ENCODE results near the gene DPP7. TPM values are rescaled to one million over a fixed set of nuclear protein-coding genes. Genes with fewer than 3 reads are reported as not detected.

DPP7 gene
- total RNA-seq, 2 experiments from 2014 or later: 162 to 167 TPM

DNA sequence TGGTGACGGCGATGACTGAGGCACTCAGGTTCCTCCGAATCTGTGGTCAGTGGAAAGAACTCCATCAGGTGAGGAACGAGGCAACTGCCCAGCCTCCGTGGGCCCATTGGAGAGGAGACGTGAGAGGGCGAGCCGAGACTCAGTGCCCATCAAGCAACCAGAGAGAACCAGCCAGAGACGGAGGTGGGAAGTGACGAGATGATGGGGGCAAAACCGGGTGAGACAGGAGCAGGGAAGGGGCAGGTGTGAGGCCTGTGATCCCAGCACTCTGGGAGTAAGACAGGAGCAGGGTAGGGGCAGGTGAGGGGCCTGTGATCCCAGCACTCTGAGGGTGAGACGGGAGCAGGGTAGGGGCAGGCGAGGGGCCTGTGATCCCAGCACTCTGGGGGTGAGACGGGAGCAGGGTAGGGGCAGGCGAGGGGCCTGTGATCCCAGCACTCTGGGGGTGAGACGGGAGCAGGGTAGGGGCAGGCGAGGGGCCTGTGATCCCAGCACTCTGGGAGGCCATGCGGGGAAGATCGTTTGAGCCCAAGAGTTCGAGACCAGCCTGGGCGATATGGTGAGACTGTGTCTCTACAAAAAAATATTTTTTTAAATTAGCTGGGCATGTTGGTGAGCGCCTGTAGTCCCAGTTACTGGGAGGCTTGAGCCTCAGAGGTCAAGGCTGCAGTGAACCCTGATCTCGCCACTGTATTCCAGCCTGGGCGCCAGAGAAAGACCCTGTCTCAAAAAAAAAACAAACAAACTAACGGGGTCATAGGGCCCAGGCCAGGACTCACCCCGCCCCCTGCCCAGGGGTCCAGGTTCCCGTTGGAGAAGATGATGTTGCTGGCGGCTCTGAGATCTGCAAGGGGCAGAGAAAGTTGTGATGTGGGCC, 3.4 kb downstream of the DPP7 start:
- CTCF ChIA-PET: no interaction called here
- no peaks in the 10 kb centered on the region for H3K27me3 Mint-ChIP-seq (ENCODE audit: low read depth)
- H3K27ac Mint-ChIP-seq: peak overlapping the region; percentile 18
- DNase-seq: no peak
- peaks cover 6% of the 10 kb centered on the region for H3K36me3 Mint-ChIP-seq (ENCODE audit: low read depth)
- H3K4me3 Mint-ChIP-seq: no peak overlapping the region
- peaks cover 7% of the 10 kb centered on the region for H3K4me1 Mint-ChIP-seq (ENCODE audit: low read depth)
- H3K9me3 Mint-ChIP-seq: no peaks in the 10 kb centered on the region
- intact Hi-C loops (cut with micrococcal nuclease): no loop called here

DNA sequence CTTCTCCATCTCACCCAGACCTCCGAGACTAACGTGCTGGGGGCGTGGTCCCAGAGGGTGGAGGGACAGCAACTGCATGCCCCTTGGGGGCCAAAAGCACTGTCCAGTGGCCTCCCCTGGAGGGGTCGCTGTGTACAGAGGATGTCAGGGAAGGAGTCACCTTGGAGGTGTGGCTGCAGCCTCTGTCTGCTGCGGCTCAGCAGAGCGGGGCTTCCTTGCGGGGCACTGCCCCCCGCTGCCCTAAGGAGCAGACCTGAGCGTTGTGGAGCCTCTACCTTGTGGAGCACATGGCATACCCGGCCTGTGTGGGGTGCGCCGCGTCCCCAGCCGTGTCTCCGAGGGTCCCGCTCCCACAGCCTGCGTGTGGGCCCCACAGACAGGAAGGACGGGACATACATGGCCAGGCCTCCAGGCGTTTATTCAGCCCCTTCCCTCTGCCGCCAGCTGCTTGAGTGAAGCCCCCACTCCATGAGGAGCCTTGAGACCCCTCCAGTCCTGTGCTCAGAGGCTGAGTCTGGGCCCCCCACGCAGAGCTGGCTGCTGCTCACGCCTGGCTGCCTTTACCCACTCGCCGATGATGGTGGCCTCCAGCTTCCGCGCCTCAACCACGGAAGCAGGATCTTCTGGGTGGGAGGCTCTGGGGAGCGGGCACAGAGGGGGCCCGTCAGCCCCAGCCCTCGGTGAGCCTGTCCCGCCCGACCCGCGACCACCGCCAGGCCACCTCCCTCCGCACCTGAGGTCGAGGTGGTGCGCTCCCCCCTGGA, 4.2 kb downstream of the DPP7 start:
- Mint-ChIP-seq H3K9me3 (no peaks in the 10 kb centered on the region), H3K36me3 (ENCODE audit: low read depth) (peaks cover 6% of the 10 kb centered on the region), H3K4me1 (ENCODE audit: low read depth) (peaks cover 7% of the 10 kb centered on the region), H3K4me3 (no peak overlapping the region), H3K27me3 (ENCODE audit: low read depth) (no peaks in the 10 kb centered on the region), H3K27ac (no peak overlapping the region)
- CTCF ChIA-PET: interaction anchor here (0.5 kb wide), 1 partner anchor 63 kb away, joined by 5 read pairs; no protein-coding TSS in a partner anchor
- DNase-seq: no peak
- intact Hi-C loops (cut with micrococcal nuclease): no loop called here

DNA sequence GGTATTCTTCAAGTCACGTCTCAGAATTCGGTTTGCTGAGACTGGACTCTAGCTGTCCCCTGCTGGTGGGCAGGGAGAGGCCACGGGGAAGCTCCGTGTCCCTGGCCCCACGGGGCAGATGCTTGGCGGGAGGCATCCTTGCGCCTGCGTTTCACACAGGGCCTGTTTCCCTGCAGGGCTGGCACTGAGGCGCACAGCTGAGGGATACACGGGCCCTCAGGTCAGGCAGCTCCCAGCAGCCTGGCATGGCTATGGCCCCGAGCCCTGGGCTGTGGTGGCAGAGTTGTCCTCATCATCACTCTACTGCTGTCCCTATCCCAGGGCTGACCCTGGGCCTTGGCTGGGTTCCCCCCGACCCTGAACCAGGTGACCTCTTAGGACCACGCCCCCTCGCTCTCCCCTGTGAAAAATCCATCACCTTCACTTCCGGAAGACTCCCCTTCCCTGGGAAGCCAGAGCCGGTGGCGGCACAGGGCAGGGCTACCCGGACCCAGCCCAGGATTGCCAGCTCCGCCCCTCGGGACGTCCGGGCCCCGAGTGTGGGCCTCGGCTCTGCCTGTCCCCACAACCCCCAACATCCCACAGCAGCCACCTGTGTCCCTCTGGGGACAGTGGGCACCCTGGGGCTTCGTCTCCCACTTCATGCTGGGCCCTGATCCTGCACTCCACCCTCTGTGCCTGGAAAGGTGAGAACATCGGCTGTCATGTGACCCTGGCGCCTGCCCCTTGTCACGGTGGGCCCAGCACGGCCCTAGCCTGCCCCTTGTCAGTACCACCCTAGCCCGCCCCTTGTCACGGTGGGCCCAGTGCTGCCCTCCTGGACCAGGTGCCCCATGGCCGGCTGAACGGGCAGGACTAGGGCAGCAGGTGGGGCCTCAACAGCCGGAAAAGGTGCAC, 5.0 kb downstream of the DPP7 start:
- peaks cover 7% of the 10 kb centered on the region for H3K4me1 Mint-ChIP-seq (ENCODE audit: low read depth)
- no peak for DNase-seq
- intact Hi-C loops (cut with micrococcal nuclease): no loop called here
- no peak overlapping the region for H3K27ac Mint-ChIP-seq
- CTCF ChIA-PET: interaction anchor here (0.9 kb wide), 1 partner anchor 63 kb away, joined by 3 read pairs; no protein-coding TSS in a partner anchor
- peaks cover 6% of the 10 kb centered on the region for H3K36me3 Mint-ChIP-seq (ENCODE audit: low read depth)
- H3K27me3 Mint-ChIP-seq (ENCODE audit: low read depth): no peaks in the 10 kb centered on the region
- H3K4me3 Mint-ChIP-seq: no peak overlapping the region
- H3K9me3 Mint-ChIP-seq: no peaks in the 10 kb centered on the region

DNA sequence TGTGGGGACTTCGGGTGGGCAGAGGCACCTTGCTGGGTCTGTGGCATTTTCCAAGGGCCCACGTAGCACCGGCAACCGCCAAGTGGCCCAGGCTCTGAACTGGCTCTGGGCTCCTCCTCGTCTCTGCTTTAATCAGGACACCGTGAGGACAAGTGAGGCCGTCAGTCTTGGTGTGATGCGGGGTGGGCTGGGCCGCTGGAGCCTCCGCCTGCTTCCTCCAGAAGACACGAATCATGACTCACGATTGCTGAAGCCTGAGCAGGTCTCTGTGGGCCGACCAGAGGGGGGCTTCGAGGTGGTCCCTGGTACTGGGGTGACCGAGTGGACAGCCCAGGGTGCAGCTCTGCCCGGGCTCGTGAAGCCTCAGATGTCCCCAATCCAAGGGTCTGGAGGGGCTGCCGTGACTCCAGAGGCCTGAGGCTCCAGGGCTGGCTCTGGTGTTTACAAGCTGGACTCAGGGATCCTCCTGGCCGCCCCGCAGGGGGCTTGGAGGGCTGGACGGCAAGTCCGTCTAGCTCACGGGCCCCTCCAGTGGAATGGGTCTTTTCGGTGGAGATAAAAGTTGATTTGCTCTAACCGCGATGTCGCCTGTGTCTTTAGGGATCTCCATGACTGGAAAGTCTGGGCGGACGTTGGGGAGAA, 5.8 kb downstream of the DPP7 start:
- no peak overlapping the region for H3K4me3 Mint-ChIP-seq
- no peaks in the 10 kb centered on the region for H3K27me3 Mint-ChIP-seq (ENCODE audit: low read depth)
- peaks cover 7% of the 10 kb centered on the region for H3K4me1 Mint-ChIP-seq (ENCODE audit: low read depth)
- CTCF ChIA-PET: interaction anchor here (0.6 to 0.9 kb wide), 2 partner anchors 18 to 62 kb away, joined by 3 read pairs; no protein-coding TSS in a partner anchor
- intact Hi-C loops (cut with micrococcal nuclease): no loop called here
- no peaks in the 10 kb centered on the region for H3K9me3 Mint-ChIP-seq
- no peak for DNase-seq
- peaks cover 6% of the 10 kb centered on the region for H3K36me3 Mint-ChIP-seq (ENCODE audit: low read depth)
- no peak overlapping the region for H3K27ac Mint-ChIP-seq

DNA sequence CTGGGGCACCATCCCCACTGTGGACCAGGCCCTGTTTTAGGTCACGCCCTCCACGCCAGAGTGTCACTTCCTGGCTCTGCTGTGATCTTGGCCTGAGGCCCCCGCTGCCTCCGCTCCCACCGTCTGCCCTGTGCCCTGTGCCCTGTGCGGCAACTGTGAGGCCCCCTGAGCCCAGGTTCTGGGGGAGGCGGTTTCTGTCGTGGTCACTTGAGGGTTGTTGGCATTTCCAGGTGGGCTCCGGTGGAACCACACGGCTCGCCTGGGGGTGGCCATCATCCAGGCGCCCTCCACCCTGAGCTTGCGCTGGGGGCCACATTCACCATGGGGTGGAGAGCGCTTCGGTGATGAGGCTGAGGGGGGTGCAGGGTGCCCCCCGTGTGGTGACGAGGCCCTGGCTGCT, 6.6 kb downstream of the DPP7 start:
- H3K36me3 Mint-ChIP-seq (ENCODE audit: low read depth): peaks cover 4% of the 10 kb centered on the region
- intact Hi-C loops (cut with micrococcal nuclease): no loop called here
- H3K27me3 Mint-ChIP-seq (ENCODE audit: low read depth): no peaks in the 10 kb centered on the region
- H3K4me1 Mint-ChIP-seq (ENCODE audit: low read depth): peaks cover 2% of the 10 kb centered on the region
- H3K4me3 Mint-ChIP-seq: no peak overlapping the region
- CTCF ChIA-PET: no interaction called here
- H3K9me3 Mint-ChIP-seq: no peaks in the 10 kb centered on the region
- no peak for DNase-seq
- no peak overlapping the region for H3K27ac Mint-ChIP-seq

DNA sequence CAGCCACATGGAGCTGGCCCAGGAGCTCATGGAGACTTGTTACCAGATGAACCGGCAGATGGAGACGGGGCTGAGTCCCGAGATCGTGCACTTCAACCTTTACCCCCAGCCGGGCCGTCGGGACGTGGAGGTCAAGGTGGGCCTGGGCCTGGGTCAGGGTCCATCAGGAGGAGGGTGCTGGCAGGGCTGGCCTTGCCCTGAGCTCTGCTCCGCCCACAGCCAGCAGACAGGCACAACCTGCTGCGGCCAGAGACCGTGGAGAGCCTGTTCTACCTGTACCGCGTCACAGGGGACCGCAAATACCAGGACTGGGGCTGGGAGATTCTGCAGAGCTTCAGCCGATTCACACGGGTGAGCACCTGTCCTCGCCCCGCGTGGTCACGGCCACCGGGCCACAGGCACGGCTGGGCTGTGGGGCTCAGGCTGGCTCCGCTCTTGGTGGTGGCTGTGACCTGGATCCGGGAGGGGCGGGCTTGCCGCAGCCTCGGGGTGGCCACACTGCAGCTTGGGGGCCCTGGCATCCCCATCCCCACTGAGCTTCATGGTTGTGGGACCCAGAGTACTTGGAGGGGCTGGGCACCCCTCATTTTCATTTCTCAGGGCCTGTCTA, 7.1 kb downstream of the DPP7 start:
- DNase-seq: no peak
- Mint-ChIP-seq H3K36me3 (ENCODE audit: low read depth) (peaks cover 3% of the 10 kb centered on the region), H3K4me3 (no peak overlapping the region), H3K4me1 (ENCODE audit: low read depth) (no peaks in the 10 kb centered on the region), H3K9me3 (no peaks in the 10 kb centered on the region), H3K27me3 (ENCODE audit: low read depth) (no peaks in the 10 kb centered on the region), H3K27ac (no peak overlapping the region)
- intact Hi-C loops (cut with micrococcal nuclease): no loop called here
- CTCF ChIA-PET: no interaction called here

DNA sequence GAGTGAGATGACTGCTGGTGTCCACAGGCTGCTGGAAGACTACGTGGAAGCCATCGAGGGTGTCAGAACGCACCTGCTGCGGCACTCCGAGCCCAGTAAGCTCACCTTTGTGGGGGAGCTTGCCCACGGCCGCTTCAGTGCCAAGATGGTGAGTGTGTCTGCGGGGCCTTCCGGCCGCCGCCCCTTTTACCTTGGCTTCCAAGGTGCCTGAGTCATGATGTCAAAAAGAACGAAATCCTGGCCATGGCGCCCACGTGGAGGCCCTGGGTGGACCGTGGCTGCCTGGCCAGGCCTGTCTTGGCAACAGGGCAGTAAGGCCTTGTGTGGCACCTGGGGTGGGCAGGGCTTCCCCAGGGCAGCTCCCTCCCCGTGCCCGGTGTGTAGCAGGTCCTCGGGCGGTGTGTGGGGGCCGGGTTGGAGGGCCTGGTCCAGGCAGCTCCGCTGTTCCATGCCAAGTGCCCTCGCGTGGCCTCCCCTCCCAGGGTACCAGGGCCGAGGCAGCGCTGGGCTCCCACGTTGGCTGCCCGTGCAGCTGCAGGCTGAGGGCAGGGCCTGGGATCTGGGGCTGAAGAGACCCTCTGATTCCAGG, 7.8 kb downstream of the DPP7 start:
- no peak overlapping the region for H3K27ac Mint-ChIP-seq
- H3K27me3 Mint-ChIP-seq (ENCODE audit: low read depth): no peaks in the 10 kb centered on the region
- no peak overlapping the region for H3K4me3 Mint-ChIP-seq
- CTCF ChIA-PET: no interaction called here
- H3K4me1 Mint-ChIP-seq (ENCODE audit: low read depth): no peaks in the 10 kb centered on the region
- no peak for DNase-seq
- no peaks in the 10 kb centered on the region for H3K9me3 Mint-ChIP-seq
- peaks cover 3% of the 10 kb centered on the region for H3K36me3 Mint-ChIP-seq (ENCODE audit: low read depth)
- intact Hi-C loops (cut with micrococcal nuclease): no loop called here

DNA sequence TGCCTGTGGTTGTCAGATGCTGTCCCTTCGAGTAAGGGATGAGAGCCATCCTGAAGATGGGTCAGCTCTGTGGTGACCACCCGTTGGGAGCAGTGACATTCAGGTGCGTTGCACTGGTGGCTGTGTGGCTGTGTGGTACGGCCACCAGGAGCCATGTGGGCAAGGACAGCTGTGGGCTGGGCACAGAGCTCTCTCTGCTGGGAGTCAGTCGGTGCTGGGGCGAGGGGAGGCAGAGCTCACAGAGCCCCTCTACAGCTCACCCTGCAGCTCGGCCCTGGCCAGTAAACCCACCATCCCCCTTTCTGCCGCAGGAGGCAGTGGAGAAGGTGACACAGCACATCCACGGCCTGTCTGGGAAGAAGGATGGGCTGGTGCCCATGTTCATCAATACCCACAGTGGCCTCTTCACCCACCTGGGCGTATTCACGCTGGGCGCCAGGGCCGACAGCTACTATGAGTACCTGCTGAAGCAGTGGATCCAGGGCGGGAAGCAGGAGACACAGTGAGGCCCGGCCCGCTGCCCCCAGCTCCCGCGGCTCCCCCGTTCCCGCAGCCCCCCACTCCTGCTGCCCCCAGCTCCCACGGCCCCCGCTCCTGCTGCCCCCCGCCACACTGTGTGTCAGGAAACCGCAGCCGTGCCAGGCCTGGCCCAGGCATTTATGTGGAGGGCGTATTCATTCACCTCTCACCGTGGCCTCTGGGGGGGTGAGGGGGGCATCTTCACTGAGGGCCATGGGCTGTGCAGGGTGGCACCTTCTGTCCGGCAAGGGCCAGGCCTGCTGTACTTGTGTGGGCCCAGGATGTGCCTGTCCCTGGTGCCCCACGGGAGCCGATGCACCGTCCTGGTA, 8.5 kb downstream of the DPP7 start:
- CTCF ChIA-PET: no interaction called here
- no peak for DNase-seq

DNA sequence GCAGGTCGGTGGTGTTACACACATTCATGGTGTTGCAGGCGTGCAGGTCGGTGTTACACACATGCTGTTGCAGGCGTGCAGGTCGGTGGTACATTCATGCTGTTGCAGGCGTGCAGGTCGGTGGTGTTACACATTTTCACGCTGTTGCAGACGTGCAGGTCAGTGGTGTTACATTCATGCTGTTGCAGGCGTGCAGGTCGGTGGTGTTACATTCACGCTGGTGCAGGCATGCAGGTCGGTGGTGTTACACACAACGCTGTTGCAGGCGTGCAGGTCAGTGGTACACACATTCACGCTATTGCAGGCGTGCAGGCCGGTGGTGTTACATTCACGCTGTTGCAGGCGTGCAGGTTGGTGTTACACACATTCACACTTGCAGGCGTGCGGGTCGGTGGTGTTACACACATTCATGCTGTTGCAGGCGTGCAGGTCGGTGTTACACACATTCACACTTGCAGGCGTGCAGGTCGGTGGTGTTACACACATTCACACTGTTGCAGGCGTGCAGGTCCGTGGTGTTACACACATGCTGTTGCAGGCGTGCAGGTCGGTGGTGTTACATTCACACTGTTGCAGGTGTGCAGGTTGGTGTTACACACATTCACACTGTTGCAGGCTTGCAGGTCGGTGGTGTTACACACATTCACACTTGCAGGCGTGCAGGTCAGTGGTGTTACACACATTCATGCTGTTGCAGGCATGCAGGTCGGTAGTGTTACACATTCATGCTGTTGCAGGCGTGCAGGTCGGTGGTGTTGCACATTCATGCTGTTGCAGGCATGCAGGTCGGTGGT, 11.1 kb downstream of the DPP7 start:
- Mint-ChIP-seq H3K4me3 (no peak overlapping the region), H3K27ac (no peak overlapping the region), H3K27me3 (ENCODE audit: low read depth) (no peaks in the 10 kb centered on the region), H3K4me1 (ENCODE audit: low read depth) (no peaks in the 10 kb centered on the region), H3K36me3 (ENCODE audit: low read depth) (peaks cover 6% of the 10 kb centered on the region), H3K9me3 (no peaks in the 10 kb centered on the region)
- intact Hi-C loops (cut with micrococcal nuclease): no loop called here
- no peak for DNase-seq
- CTCF ChIA-PET: interaction anchor here (0.6 to 1.6 kb wide), 2 partner anchors 8 to 790 kb away, joined by 3 to 8 read pairs; no protein-coding TSS in a partner anchor

More for the DNA sequence above, 8.5 kb downstream of the DPP7 start:
- Mint-ChIP-seq H3K27me3 (ENCODE audit: low read depth) (no peaks in the 10 kb centered on the region), H3K9me3 (no peaks in the 10 kb centered on the region), H3K4me1 (ENCODE audit: low read depth) (no peaks in the 10 kb centered on the region), H3K4me3 (no peak overlapping the region), H3K36me3 (ENCODE audit: low read depth) (peaks cover 3% of the 10 kb centered on the region), H3K27ac (no peak overlapping the region)
- intact Hi-C loops (cut with micrococcal nuclease): no loop called here

DNA sequence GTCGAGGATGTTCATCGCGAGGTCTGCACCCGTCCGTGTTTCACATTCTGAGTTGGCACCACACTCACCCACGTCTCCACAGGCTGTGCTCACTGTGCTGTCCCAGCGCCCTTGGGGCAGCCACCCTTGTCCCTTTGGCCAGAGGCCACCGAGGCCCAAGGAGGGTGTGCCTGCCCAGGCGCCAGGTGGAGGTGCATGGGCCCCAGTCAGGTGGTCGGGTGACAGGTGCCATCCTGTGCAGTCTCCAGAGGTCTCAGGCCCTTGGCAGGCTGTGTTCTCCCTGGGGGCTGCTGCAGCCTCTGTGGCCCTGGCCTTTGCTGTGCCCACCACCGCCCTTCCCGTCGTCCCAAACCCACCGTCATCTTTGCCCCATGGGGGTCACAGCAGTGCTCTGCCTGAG, 15.3 kb downstream of the DPP7 start:
- DNase-seq: no peak
- intact Hi-C loops (cut with micrococcal nuclease): no loop called here
- Mint-ChIP-seq H3K27me3 (ENCODE audit: low read depth) (no peaks in the 10 kb centered on the region), H3K4me1 (ENCODE audit: low read depth) (peaks cover 18% of the 10 kb centered on the region), H3K9me3 (no peaks in the 10 kb centered on the region), H3K27ac (no peak overlapping the region), H3K4me3 (no peak overlapping the region), H3K36me3 (ENCODE audit: low read depth) (peaks cover 7% of the 10 kb centered on the region)
- CTCF ChIA-PET: no interaction called here

Measured in activated naive CD4-positive, alpha-beta T cell treated with anti-CD3 and anti-CD28 coated beads for 36 hours (primary cell).